Fibroblast of mammary gland (primary cell): ENCODE data around the gene GDPD1.
"Not testable (repeated sequence)": the region's sequence is repeated elsewhere in the genome, so short reads cannot be mapped to it uniquely, and the experiment has no call there.

Experiments used
- DNase-seq: peaks from one replicate; pipeline ENCODE4 v3.0.0-alpha.2; 2010; ENCODE audit warnings: low read depth
- H3K4me3 ChIP-seq: 2 replicates; pipeline ENCODE4 v1.5.1; 2011; ENCODE audit warnings: low read depth, mild to moderate bottlenecking, low read length, moderate library complexity; ENCODE audit not compliant: control insufficient read depth
- CTCF ChIP-seq: conservative IDR thresholded peaks from 2 replicates; pipeline ENCODE4 v1.5.1; 2011; ENCODE audit warnings: low read depth, low read length, inconsistent platforms; ENCODE audit not compliant: control insufficient read depth, insufficient read depth

GDPD1 gene

DNA sequence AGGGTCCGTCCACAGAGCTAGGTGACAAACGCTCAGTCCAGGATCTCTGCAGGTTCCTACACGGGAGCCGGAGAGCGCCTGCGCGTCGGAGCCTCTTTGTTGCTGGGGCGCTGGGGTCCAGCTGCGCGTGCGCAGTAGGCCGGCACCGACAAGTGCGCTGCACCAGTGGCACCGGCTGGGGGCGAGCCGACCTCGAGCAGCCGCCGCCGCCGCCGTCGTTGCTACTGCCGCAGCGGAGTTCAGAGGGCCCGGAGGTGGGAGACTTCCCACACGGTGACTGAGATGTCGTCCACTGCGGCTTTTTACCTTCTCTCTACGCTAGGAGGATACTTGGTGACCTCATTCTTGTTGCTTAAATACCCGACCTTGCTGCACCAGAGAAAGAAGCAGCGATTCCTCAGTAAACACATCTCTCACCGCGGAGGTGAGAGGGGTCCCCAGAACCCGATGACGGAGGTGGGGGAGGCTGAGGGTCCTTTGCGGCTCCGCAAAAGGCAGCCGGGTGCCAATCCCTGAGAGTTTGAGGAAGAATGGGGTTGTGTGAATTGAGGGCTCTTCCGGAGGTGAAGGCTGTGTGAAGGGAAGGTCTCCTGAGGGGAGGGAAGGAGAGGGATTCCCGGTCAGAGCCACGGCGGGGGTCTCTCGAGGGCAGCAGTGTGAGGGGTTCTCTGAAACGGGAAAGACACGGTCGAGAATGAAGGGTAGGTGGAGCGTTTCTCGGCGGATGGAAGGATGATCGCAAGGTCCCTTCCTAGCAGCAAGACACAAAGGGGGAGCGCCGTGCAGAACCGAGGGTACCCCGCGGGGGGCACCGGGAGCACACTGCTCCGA, at the start of gene GDPD1:
TSS of gene GDPD1 (plus strand) at position 184 of the 831 bp plus-strand sequence. CDS start at position 283, 99 bp downstream.
- TF ChIP-seq CTCF, result no peak
- peak within 1 kb of the TSS; percentile 93 for H3K4me3 ChIP-seq
- DNase-seq, result peak; percentile 81

- no peak for DNase-seq
- no peak for TF ChIP-seq CTCF
- no peak overlapping the region for H3K4me3 ChIP-seq
These were observed 47.8 kb upstream of the GDPD1 start for GRCh38 chr17:59172436-59173004.

GRCh38 chr17:59174671-59175070, 45.6 kb upstream of the GDPD1 start:
- TF ChIP-seq CTCF, result no peak
- no peak for DNase-seq
- no peak overlapping the region for H3K4me3 ChIP-seq

GRCh38 chr17:59175076-59175475, 45.2 kb upstream of the GDPD1 start:
- no peak for TF ChIP-seq CTCF
- DNase-seq, result no peak
- H3K4me3 ChIP-seq, result no peak overlapping the region

GRCh38 chr17:59178266-59178985, 41.9 kb upstream of the GDPD1 start:
- no peak for TF ChIP-seq CTCF
- no peak for DNase-seq
- no peak overlapping the region for H3K4me3 ChIP-seq

GRCh38 chr17:59179601-59180000, 40.7 kb upstream of the GDPD1 start:
- not testable (repeated sequence) for DNase-seq, H3K4me3 ChIP-seq

GRCh38 chr17:59180626-59181025, 39.7 kb upstream of the GDPD1 start:
- no peak for DNase-seq
- no peak for TF ChIP-seq CTCF
- no peak overlapping the region for H3K4me3 ChIP-seq
